Activated CD4-positive, CD25-positive, alpha-beta regulatory T cell (primary cell): ENCODE measurements around the gene SCN3B.

ENCODE experiments used
- DNase-seq, 4 experiments: peaks; one replicate each; lab custom pipeline; 2025; lab: John Stamatoyannopoulos, UW

SCN3B gene

DNA sequence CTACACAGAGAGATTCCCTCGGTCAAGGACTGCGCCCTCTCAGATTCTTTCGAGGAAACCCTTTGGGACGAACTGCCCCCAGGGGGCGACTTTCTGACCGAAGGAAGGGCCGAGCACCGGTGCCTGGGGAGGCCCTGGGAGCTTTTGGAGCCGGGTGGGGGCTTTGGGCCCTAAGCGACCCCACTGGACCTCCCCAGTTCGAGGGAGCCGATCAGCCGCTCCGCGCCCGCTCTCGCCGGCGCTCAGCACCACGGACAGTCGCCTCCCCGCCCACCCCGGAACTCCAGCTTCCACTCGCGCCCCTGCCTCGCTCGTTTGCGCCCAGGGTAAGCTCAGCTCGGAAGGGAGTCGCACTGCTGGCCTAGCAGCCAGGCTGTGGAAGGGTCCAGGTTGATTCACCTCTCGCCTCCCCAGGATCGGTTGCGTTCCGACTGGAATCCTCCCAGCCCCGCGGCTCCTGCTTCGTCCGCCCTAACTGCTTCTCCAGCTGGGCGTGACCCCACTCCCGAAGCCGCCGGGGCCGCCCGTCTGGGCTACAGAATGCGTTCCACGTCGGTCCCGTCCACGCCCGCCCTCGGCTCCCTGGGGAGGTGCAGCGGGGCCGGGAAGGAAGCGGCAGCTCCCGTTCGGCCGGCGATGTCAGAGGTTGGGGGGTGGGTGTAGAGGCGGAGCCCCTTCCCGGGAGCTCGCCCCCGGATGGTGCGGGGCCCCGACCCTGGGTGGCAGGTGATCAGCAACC, 428 bp downstream of the SCN3B start:
- DNase-seq: no peak

- DNase-seq: no peak
Measured at GRCh38 chr11:123653483-123653826, 969 bp downstream of the SCN3B start.

DNA sequence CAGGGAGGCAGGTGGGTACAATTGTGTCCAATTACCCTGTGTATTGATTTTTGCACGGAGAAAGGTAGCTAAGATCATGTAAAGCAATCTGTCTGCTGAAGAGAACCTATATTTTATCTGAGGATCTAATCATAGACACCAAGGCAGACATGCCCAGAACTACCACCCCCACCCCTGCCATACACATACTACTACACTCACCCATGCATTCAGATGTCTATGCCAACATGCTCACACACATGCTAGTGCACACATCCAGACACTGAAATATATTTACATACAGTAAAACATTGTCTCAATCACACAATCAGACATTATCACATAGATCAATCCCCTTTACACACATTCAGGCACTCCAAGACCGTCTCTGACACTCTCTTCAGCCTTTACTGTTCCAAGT, 1.8 kb downstream of the SCN3B start:
- DNase-seq: no peak

DNA sequence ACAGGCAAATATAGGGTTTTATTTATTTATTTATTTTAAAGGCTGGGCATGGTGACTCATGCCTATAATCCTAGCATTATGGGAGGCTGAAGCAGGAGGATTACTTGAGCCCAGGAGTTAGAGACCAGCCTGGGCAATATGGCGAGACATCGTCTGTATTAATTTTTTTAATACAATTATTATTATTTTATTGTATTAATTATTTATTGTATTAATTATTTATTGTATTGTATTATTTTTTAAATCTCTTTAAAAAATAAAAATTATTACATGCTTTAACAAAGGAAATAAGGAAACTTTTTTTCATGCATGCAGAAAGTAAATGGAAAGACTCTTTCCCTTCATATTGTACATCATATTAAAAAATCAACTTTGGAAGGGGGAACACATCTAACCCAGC, 3.5 kb downstream of the SCN3B start:
- DNase-seq: no peak

DNA sequence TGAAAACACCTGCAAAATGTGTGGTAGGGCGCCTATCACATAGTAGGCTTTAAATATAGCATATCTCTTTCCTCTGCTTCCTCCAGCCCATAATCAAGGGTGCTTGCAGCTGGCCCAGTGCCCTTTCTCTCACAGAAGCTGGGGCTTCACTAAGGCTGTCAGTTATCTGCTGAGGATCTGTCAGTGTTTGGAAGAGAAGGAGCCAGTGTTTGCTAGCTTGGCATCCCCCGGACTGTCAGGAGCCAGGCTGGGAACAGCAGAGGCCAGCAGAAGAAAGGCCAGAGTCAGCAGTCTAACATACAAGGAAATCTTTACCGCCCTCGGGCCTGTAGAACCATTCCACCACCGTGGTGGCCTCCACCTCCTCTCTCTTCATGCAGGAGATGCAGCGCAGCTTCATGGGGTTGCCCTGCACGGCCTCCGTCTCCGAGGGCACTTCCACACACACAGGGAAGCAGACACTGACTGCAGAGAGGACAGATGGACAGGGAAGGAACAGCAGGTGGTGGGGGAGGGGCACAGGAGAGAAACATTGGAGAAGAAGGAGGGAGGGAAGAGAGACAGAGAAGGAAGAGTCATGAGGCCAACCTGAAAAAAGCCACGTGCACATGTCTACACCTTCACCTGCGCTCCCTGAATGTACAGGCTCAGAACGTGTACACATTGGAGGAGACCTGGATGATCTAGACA, 9.0 kb downstream of the SCN3B start:
- no peak for DNase-seq

DNA sequence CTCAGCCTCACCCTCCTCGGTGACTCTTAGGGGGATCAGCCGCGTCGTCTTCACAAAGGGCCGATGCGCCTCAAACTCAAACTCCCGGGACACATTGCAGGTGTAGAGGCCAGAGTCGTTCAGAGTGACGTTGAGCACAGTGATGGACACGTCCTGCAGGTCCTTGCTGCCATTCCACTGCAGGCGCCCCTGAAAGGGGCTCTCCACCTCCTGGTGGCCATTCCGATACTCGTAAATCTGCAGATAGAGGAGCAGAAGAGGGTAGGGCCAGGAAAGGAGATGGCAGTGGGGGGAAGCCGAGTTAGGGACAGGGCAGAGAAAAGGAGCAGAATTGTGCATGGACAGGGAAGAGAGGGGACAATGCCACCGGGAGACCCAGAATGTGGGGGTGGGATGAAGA, 12.0 kb downstream of the SCN3B start:
- DNase-seq: no peak

- DNase-seq: no peak
Measured at GRCh38 chr11:123641495-123641840, 13.0 kb downstream of the SCN3B start.

- DNase-seq: peak in 1 of 4 experiments; percentile 11
Measured at GRCh38 chr11:123640677-123641494, 13.5 kb downstream of the SCN3B start.

DNA sequence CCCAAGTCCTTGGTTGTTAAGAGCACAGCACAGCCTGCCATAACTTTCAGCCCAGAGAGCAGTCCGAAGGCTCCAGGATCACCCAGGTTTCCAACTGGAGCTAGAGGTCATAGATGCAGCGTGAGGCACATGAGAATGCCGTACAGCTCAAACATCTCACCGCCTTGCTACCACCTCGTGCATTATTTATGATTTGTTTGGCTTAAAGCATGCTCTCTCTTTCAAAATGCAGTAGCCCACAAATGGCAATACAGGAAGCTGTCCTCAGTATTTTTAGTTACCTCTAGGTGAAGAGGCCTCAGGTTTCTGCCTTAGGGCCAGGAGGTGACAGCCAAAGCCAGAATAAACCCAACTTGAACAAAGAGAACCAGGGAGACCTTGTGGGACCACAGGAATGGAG, 14.4 kb downstream of the SCN3B start:
- DNase-seq: no peak

- DNase-seq: no peak
Measured at GRCh38 chr11:123630126-123630608, 24.3 kb downstream of the SCN3B start.

- DNase-seq: no peak
Measured at GRCh38 chr11:123628936-123629683, 25.3 kb downstream of the SCN3B start.

GRCh38 chr11:123624974-123625373, 29.4 kb downstream of the SCN3B start:
- no peak for DNase-seq

GRCh38 chr11:123622576-123622975, 31.8 kb downstream of the SCN3B start:
- DNase-seq: no peak

DNA sequence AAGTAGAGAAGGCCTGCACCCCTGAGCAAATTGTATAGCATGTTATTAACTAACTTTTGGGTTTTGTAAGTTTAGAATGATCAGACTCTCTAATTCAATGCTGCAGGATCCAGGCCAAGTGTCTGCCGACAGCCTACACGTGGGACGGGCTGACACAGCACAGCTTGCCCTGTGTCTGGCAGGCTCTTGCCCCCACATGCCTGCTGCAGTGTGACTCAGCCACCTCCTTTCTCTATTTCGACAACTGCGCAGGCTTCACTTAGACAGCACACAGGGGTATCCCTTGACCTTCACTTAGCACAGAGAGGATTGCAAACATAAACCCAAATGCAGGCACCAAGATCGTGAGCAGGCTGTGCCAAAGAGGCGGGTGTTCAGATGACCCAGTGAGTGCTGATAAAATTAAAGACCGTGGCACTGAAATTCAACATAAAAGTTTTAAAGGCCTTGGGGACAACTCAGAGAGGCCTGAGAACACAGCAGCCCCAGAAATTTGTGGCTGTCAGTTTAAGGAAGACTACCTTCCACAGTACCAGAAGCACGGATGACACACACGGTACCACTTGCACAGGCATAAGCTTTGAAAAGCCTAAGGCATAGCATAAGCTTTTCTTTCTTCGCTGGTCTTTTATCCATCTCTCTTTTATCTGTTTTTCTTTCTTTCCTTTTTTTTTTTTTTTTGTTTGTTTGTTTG, 37.8 kb downstream of the SCN3B start:
- no peak for DNase-seq

DNA sequence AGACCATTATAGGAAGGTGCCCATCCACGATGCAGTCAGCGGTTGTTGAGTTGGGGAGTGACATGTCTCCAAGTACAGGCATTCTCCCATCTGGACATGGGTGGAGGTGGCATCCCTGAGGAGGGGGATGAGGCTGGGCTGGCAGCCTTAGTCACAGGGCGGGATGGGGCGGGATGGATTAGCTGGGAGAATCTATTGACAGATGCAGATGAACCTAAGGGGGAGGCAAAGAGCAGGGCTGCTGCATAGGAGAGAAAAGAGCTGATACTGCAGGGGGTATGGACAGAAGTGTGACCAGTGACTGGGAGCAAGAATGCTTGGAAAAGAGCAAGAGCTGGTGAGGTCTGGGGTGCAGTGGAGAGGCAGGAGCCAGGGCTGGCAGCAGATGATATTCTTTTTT, 42.7 kb downstream of the SCN3B start:
- no peak for DNase-seq

- no peak for DNase-seq
Measured at GRCh38 chr11:123608945-123609344, 45.5 kb downstream of the SCN3B start.

GRCh38 chr11:123608371-123608770, 46.1 kb downstream of the SCN3B start:
- no peak for DNase-seq

GRCh38 chr11:123607781-123608180, 46.6 kb downstream of the SCN3B start:
- DNase-seq: no peak

DNA sequence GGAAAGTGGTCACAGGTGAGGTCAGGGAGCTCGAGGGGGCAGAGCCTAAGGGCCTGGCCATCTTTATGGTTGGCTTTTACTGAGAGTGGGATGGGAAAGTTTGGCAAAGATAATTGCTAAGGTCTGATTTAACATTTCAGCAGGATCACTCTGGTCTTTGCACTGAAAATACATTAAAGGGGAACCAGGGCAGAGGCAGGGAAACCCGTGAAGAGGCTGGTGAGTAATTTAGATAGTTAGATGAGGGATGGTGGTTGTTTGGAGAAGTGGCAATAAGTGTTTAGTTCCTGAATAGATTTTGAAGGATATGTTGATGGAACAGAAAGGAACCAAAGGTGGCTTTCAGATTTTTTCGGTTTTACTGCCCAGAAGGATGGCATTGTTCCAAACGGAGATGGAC, 50.8 kb downstream of the SCN3B start:
- DNase-seq: no peak

DNA sequence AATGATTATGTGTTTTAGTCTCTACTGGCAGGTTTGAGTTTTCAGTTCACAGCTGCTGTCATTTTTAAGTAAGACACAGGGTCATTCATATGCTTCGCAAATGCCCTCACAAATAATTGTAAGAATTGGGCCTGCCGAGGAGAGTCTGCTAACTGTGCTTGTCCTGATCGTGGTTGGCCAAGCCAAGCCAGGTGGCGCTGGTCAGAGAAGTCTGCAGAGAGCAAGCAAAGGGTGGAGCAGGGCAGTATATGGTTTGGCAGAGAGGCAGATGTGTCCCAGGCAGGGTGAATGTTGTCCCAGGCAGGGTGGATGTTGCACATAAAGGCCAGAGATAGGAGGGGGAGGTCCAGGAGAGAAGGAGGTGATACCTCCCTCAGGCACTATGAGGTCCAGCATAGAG, 52.7 kb downstream of the SCN3B start:
- DNase-seq: no peak

GRCh38 chr11:123601136-123601535, 53.3 kb downstream of the SCN3B start:
- no peak for DNase-seq

DNA sequence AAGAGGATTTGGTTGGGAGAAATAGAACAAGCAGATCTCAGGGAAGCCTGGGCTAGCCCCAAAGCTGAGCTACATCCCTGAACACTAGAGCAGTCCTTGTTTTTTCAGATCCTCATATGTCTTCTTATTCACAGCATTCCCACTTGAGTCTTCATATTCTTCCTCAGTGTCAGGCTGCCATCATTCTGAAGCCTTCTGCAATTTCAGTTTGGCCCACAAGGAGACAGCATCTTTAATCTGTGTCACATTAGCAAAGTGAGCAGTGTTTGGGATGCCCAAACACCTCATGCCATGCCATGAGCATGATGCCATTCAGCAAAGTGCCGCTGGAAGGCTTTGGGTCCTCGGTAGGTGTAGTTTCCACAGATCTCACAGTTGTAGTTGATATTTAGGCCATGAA, 56.6 kb downstream of the SCN3B start:
- no peak for DNase-seq
